CD4-positive, alpha-beta T cell (primary cell): ENCODE data around the gene PRDM9. TPM values are rescaled to one million over a fixed set of nuclear protein-coding genes. Genes with fewer than 3 reads are reported as not detected.

Experiments used
- ATAC-seq: fragments of 200-7000 bp; cut with Tn5 transposase; one replicate; pipeline ENCODE4 v1.10.0; 2022; ENCODE audit warnings: mild to moderate bottlenecking; ENCODE audit not compliant: poor library complexity
- CTCF ChIA-PET: fragments of 350-600 bp; sonication (Branson Sonifier 250); formaldehyde crosslinking; loops from one replicate; lab custom pipeline; 2021; ENCODE audit warnings: antibody characterized with exemption, inconsistent platforms; lab: Charles Lee
- POLR2A ChIA-PET: fragments of 350-600 bp; sonication (Branson Sonifier 250); formaldehyde crosslinking; loops from one replicate; lab custom pipeline; 2021; ENCODE audit warnings: antibody characterized with exemption, inconsistent platforms; lab: Charles Lee
- DNase-seq, 14 experiments: peaks; one replicate each; pipeline ENCODE4 v3.0.0-alpha.2; 2013 to 2020; ENCODE audit warnings: mixed read lengths in 2 of 14
- H3K27ac ChIP-seq, 2 donors: one replicate each; pipeline versions ENCODE4 v1.5.1 to v1.7.0; 2013; ENCODE audit warnings: low read length in 2 of 2, low read depth in 1 of 2, mild to moderate bottlenecking in 1 of 2
- H3K27me3 ChIP-seq, 2 experiments: 1 replicate in 1 of 2; 2 replicates in 1 of 2; pipeline versions ENCODE4 v1.6.1 to v1.7.0; 2013; ENCODE audit warnings: low read length in 2 of 2, control low read depth in 1 of 2, mild to moderate bottlenecking in 1 of 2, moderate library complexity in 1 of 2; ENCODE audit not compliant: insufficient read depth in 2 of 2, control insufficient read depth in 1 of 2
- H3K36me3 ChIP-seq: one replicate; pipeline ENCODE4 v1.6.1; 2013; ENCODE audit warnings: low read length, control low read depth; ENCODE audit not compliant: insufficient read depth
- H3K4me1 ChIP-seq: one replicate; pipeline ENCODE4 v1.6.1; 2013; ENCODE audit warnings: low read length, control low read depth; ENCODE audit not compliant: insufficient read depth
- H3K4me3 ChIP-seq: one replicate; pipeline ENCODE4 v1.5.1; 2013; ENCODE audit warnings: mild to moderate bottlenecking, low read length, moderate library complexity
- H3K9me3 ChIP-seq, 2 experiments: 1 replicate in 1 of 2; 2 replicates in 1 of 2; pipeline versions ENCODE4 v1.6.1 to v1.7.0; 2013; ENCODE audit warnings: low read length in 2 of 2, mild to moderate bottlenecking in 2 of 2, control low read depth in 1 of 2, moderate library complexity in 1 of 2; ENCODE audit not compliant: control insufficient read depth in 1 of 2, insufficient read depth in 1 of 2
- H3K27ac Mint-ChIP-seq: one replicate; pipeline ENCODE4 v1.8.0; 2020; ENCODE audit warnings: mixed read lengths
- H3K27me3 Mint-ChIP-seq: one replicate; pipeline ENCODE4 v1.8.0; 2021; ENCODE audit warnings: mixed read lengths
- H3K36me3 Mint-ChIP-seq: one replicate; pipeline ENCODE4 v1.8.0; 2021; ENCODE audit warnings: low read depth, mixed read lengths
- H3K4me1 Mint-ChIP-seq: one replicate; pipeline ENCODE4 v1.8.0; 2021; ENCODE audit warnings: low read depth, mixed read lengths
- H3K4me3 Mint-ChIP-seq: one replicate; pipeline ENCODE4 v1.8.0; 2020; ENCODE audit warnings: mild to moderate bottlenecking, mixed read lengths
- H3K9me3 Mint-ChIP-seq: one replicate; pipeline ENCODE4 v1.8.0; 2020; ENCODE audit warnings: mixed read lengths
- intact Hi-C, 2 experiments: fragments of 100-400 bp; cut with DNase I in 1 of 2; cut with micrococcal nuclease in 1 of 2; formaldehyde crosslinking; loops; one replicate each; pipeline versions ENCODE4 v1.15.1 to v1.9.0; 2023 to 2025; cut with DNase I, micrococcal nuclease
- total RNA-seq, 174 experiments: library from RNA in 2 of 174; stranded (reverse) in 2 of 174; gene quantifications; one replicate each; pipeline ENCODE4 v1.2.3 and lab custom pipeline; 2021 to 2026
- TF ChIP-seq, protein P1 (sequence below): fragments of 200-600 bp; IDR thresholded peaks from one replicate; pipeline ENCODE4 v1.8.0; 2022; ENCODE audit warnings: antibody characterized with exemption, mild to moderate bottlenecking

PRDM9 gene
- total RNA-seq, 2 experiments from 2014 or later = not detected

DNA sequence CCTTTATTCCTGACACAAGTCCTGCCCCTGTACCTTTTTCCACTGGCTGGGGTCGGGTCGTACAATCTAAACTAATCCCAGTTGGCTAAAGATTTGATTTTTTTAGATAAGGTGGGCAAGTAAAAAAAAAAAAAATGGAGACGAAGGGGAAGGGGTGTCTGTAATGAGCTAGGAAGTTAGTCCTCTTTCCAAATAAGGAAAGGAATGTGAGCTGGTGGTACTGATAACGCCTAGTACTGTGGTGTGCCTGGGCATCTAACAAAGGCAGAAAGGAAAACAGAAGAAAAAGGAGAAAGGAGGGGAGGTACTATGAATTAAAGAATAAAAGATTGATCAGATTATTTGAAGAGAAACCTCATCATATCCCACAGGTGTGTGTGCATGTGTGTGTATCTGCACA is 21.3 kb downstream of the PRDM9 start:
- Mint-ChIP-seq H3K4me3 (no peak overlapping the region), H3K27me3 (no peaks in the 10 kb centered on the region), H3K27ac (no peak overlapping the region), H3K9me3 (peaks cover 6% of the 10 kb centered on the region), H3K4me1 (no peaks in the 10 kb centered on the region), H3K36me3 (no peaks in the 10 kb centered on the region)
- peaks cover 0 to 4% of the 10 kb centered on the region in 2 experiments for H3K9me3 ChIP-seq
- POLR2A ChIA-PET = no interaction called here
- DNase-seq (no peak), ATAC-seq (no peak)
- intact Hi-C loops = no loop called here
- H3K36me3 ChIP-seq = no peaks in the 10 kb centered on the region
- CTCF ChIA-PET = no interaction called here
- TF ChIP-seq, protein P1, sequence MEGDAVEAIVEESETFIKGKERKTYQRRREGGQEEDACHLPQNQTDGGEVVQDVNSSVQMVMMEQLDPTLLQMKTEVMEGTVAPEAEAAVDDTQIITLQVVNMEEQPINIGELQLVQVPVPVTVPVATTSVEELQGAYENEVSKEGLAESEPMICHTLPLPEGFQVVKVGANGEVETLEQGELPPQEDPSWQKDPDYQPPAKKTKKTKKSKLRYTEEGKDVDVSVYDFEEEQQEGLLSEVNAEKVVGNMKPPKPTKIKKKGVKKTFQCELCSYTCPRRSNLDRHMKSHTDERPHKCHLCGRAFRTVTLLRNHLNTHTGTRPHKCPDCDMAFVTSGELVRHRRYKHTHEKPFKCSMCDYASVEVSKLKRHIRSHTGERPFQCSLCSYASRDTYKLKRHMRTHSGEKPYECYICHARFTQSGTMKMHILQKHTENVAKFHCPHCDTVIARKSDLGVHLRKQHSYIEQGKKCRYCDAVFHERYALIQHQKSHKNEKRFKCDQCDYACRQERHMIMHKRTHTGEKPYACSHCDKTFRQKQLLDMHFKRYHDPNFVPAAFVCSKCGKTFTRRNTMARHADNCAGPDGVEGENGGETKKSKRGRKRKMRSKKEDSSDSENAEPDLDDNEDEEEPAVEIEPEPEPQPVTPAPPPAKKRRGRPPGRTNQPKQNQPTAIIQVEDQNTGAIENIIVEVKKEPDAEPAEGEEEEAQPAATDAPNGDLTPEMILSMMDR = no peak
- no peaks in the 10 kb centered on the region for H3K27me3 ChIP-seq
- H3K4me1 ChIP-seq = no peaks in the 10 kb centered on the region
- H3K27ac ChIP-seq = no peak overlapping the region
- H3K4me3 ChIP-seq = no peak overlapping the region

DNA sequence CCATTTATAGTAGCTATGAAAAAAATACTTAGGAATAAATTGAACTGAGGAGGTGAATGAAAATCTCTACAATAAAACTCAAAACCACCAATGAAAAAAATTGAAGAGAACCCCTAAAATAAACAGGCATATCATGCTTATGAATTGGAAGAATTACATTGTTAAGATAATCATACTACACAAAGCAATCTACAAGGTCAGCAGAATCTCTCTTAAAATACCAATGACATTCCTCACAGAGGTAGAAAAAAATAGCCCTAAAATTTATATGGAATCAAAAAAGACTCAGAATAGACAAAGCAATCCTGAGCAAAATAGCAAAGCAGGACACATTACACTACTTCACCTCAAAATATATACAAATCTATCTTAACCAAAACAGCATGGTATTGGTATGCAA is 23.2 kb downstream of the PRDM9 start:
- Mint-ChIP-seq H3K4me3 (no peak overlapping the region), H3K9me3 (peaks cover 4% of the 10 kb centered on the region), H3K27ac (no peak overlapping the region), H3K36me3 (no peaks in the 10 kb centered on the region), H3K27me3 (no peaks in the 10 kb centered on the region), H3K4me1 (no peaks in the 10 kb centered on the region)
- Histone ChIP-seq H3K9me3 (peaks cover 0 to 4% of the 10 kb centered on the region in 2 experiments), H3K27ac (no peak overlapping the region), H3K36me3 (no peaks in the 10 kb centered on the region), H3K4me1 (no peaks in the 10 kb centered on the region), H3K4me3 (no peak overlapping the region), H3K27me3 (no peaks in the 10 kb centered on the region)
- ChIA-PET POLR2A (no interaction called here), CTCF (no interaction called here)
- TF ChIP-seq, protein P1 = no peak
- no peak for DNase-seq
- intact Hi-C loops = no loop called here
- ATAC-seq = no peak

DNA sequence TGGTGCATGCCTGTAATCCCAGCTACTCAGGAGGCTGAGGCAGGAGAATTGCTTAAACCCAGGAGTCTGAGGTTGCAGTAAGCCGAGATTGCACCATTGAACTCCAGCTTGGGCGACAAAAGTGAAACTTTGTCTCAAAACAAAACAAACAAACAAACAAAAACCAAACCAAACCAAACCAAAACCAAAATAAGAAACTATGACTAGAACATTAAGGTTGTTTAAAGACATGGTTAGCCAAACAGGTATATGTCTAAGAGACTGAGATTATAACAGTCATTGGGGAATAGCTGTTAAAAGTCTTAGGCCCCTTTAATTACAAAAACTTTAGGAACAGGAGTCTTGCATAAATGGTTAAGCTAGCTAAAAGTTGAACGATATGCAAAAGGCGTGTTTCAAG is 63.6 kb downstream of the PRDM9 start:
- H3K27me3 Mint-ChIP-seq = no peaks in the 10 kb centered on the region
- Histone ChIP-seq H3K36me3 (no peaks in the 10 kb centered on the region), H3K4me1 (no peaks in the 10 kb centered on the region), H3K4me3 (no peak overlapping the region), H3K27me3 (no peaks in the 10 kb centered on the region), H3K9me3 (no peaks in the 10 kb centered on the region), H3K27ac (no peak overlapping the region)
- no peaks in the 10 kb centered on the region for H3K36me3 Mint-ChIP-seq
- H3K4me3 Mint-ChIP-seq = no peak overlapping the region
- TF ChIP-seq, protein P1 = no peak
- ChIA-PET POLR2A (no interaction called here), CTCF (no interaction called here)
- H3K9me3 Mint-ChIP-seq = no peaks in the 10 kb centered on the region
- DNase-seq = no peak
- H3K27ac Mint-ChIP-seq = no peak overlapping the region
- H3K4me1 Mint-ChIP-seq = no peaks in the 10 kb centered on the region
- no peak for ATAC-seq
- intact Hi-C loops = no loop called here
